DMS114 treated with DMSO at 0.1 percent for 48 hours (cell line): ENCODE measurements around the gene ZNF669.

Source experiments
- DNase-seq: peaks from one replicate; lab custom pipeline; 2025; ENCODE audit not compliant: unreplicated experiment; lab: John Stamatoyannopoulos, UW

The ZNF669 gene

DNA sequence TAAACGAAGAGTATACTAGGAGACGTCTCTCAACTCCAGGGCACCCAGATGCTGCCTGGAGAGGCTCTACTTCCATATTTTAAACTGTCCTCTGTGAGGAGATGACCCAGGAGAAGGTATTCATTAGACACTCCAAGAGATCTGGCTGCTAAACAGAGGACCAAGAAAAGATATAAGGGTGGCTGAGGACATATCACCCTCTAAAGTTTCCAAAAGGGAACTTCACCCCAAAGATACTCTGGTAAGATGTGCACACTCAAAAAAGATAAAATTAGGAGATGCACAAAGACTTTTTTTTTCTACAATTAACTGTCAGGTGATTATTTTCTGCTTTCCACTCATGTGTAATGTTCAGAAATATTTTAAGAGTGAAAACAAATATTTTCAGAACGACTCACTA is 26.9 kb downstream of the ZNF669 start:
- DNase-seq, result no peak

DNA sequence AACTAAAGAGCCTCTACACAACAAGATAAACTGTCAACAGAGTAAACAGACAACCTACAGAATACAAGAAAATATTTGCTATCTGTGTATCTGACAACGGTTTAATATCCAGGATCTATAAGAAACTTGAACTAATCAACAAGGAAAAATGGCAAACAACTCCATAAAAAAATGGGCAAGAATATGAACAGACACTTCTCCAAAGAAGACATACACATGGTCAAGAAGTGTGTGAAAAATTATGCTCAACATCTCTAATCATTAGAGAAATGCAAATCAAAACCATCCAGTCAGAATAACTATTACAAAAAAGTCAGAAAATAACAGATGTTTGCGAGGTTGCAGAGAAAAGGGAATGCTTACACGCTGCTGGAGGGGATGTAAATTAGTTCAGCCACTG is 33.5 kb downstream of the ZNF669 start:
- DNase-seq, result no peak

DNA sequence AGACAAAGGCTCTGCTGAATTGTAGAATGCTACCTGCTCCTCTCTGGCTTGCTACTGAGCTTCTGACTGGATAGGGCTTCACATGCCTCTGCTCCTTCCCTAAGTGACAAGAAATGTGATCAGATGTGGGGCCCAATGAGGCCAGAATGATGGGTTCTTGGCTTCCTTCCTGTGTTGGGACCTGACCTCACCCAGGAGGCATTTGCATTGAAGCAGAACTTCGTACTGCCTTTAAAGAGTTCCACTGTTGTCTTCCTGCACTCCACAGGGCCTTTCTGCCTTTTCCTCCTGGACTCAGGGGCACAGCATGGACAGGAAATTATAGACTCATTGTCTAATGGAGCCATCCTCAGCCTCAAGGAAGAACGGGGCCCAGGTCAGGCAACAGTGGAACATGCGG is 39.9 kb downstream of the ZNF669 start:
- no peak for DNase-seq

DNA sequence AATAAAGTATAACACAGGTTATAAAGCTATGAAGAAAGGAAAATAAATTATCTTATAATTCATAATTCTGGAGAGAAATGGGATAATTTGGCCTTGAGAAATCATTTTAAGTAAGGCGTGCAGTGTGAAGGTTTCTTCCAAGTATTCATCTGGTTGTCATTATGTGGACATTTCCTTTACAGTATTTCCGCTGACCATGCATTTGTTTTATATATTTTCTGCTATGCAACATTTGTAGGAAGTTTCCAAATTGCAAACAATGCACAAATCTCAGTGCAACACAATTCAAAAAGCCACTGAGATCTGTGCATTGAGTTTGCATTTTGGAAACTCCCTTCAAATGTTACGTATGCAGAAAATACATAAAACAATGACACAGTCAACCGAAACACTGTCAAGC is 43.4 kb downstream of the ZNF669 start:
- DNase-seq, result no peak

DNA sequence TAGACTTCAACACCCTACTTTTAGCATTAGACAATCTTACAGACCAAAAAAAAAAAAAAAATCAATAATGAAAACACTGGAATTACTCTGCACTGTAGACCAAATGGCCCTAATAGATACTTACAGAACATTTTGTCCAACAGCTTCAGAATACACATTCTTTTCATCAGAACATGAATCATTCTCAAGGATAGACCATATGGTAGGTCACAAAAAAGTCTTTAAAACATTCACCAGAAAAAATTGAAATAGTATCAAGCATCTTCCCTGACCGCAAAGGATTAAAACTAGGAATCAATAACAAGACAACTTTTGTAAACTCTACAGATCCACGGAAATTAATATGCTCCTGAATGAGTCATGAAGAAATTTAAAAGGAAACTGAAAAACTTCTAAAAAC is 48.1 kb downstream of the ZNF669 start:
- DNase-seq, result no peak

DNA sequence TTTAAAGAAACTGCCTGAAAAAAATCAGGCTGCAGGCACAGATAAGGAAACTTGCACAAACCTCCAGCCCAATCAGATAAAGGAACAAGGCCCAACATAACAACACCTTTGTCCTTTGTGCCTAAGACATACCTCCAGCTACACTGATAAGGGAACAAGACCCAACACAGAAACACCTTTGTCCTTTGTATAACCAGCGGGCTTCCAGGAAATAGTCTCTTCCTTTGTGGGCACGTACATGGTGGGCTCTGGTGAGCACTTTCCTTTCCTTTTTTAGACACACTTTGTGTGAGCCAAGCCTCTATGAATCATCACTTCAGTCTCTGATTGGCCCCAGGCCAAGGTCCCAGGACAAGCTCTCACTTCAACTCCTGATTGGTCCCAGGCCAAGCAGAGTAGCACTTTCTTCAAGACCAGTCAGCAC is 49.2 kb downstream of the ZNF669 start:
- DNase-seq, result no peak
